Hematopoietic multipotent progenitor cell treated with erythropoietin and hydrocortisone succinate and interleukin-3 and kit ligand, for 8 days (in vitro differentiated cells): Measurements from ENCODE around the gene ULBP3.
"Not testable (repeated sequence)": the region's sequence is repeated elsewhere in the genome, so short reads cannot be mapped to it uniquely, and the experiment has no call there.

Experiments used
- DNase-seq: peaks from one replicate; pipeline ENCODE4 v3.0.0-alpha.2; 2015

The ULBP3 gene

DNA sequence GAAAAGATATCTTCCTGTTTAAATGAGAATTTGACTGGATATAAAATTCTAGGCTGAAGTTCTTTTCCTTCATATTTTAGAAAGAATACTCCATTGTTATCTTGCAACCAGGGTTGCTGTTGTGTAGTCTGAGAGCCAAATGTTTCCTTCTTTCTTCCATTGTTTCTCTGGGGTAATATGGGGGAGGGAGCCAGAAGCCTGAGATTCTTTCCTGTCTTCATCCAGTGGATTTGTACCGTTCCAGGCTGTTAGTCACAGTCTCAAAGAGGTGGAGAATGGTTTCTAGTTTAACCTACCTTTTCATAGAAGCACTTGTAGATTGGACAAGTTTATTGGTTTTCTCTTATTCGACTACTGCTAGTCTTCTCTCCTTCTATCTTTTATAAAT lies 6.1 kb upstream of the ULBP3 start:
- DNase-seq, result no peak

- DNase-seq, result not testable (repeated sequence)
These were observed 5.6 kb upstream of the ULBP3 start for GRCh38 chr6:150074396-150075033.

DNA sequence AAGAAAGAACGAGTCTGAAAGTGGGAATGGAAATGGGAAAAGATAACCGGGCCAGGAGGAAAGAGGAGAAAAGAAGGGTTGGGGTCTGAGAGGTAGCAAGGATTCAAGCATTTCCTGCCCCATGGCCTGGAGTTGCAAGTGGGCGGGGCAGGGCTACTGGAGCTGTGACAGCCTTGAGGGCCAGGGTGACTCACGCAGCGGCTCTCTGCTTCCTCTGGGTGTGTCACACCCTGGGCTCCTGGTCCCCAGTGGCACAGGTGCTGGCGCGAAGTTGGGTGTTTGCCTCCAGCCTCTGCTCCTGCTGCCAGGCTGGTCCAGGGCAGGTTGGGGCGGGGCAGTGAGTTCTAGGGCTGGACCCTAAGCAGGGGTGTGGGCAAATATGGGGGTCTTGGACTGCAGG lies 3.3 kb upstream of the ULBP3 start:
- no peak for DNase-seq

DNA sequence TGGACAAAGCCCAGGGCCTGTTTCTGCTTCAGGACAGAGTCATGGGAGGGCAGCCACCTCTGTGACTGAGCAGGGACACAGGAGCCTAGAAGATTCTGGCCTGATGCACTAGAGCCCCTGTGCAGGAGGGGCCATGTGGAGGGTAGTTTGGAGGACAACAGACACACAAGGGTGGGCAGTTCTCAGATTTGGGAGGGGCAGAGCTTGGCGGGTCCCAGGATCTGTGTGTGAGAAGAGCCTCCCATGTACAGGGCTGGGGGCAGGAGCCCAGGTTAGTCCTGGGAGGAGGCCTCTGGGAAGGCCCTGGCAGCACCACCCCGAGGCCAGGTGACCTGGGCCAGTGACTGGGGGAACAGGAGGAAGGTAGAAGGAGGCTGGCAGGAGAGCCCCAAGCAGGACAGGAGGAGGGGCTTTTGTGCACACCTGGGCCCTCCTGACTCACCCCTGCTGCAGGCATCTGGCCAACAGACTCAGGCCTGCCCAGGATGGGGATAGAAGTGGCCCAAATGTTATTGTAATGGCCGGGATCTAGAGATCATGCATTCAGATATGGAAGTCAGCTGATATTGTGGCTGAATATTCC lies 1.4 kb upstream of the ULBP3 start:
- DNase-seq, result no peak

GRCh38 chr6:150069706-150070105 lies 785 bp upstream of the ULBP3 start:
- no peak for DNase-seq

DNA sequence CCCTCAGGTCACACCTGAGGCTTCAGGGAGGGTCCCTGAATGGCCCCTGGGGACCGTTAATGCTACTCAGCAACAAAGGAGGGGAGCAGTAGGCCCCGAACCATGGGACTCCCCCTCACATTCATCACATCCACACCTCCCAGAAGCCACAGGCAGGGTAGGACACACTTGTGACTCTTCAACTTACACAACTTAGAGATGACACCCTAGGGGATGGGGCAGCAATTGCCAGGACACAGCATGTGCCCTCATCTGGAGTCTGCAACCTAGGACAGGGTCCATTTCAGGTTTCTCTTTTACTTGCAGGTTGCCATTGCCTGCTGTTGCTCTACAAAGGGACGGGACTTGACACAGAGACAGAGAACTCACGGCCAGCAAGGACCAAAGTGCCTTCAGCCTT lies 770 bp downstream of the ULBP3 start:
- DNase-seq, result no peak

- DNase-seq, result no peak
These were observed 3.8 kb downstream of the ULBP3 start for GRCh38 chr6:150065083-150065482.

GRCh38 chr6:150063640-150064039 lies 5.3 kb downstream of the ULBP3 start:
- no peak for DNase-seq

DNA sequence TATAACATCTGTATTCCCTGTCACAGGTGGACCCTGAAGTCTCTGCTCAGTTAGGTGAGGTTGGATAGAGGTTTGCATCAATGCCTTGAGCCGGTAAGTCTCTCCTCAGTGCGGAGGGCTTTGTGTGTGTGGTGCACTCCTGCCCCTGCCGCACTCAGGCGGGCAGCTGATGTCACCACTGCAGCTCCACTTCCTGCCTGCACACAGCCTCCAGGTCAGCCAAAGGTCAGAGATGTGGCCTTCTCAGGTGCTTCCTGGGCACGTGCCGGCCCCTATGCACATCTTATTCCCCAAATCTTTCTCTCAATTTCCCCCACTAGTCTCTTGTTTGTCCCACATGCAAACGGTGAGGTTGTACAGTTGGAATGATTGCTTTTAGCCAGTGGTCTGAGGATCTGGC lies 8.9 kb downstream of the ULBP3 start:
- DNase-seq, result not testable (repeated sequence)

DNA sequence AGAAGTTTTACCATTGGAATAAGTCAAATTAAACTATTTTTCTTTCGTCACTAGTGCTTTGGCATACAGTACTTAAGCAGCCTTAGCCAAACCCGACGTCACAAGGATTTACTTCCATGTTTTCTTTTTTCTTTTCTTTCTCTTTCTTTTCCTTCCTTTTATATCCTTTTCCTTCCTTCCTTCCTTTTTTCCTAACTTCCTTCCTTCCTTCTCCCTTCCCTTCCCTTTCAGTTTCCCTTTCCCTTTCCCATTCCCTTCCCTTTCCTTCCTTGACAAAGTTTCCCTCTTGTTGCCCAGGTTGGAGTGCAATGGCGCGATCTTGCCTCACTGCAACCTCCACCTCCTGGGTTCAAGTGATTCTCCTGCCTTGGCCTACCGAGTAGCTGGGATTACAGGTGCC lies 9.9 kb downstream of the ULBP3 start:
- no peak for DNase-seq

DNA sequence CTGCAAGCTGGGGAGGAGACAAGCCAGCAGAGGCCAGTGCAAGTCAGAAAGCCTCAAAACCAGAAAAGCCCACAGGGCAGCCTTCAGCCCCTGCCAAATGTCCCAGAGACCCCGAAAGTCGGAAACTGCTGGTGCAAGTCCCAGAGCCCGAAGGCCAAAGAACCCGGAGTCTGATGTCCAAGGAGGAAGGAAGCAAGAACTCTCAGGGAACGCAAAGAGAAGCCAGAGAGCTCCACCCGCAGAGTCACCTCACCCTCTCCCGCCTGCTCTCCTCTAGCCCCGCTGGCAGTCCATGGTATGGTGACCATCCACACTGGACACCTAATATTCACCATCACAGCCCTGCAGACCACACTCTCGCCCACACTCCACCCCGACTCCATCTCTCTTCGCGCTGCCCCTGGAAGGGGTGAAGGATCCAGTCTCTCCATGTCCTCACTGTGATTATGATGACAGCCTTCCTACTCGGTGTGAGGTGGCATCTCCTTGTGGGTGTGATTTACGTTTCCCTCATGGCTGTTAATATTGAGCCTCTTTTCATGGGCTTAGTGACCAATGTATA lies 10.6 kb downstream of the ULBP3 start:
- no peak for DNase-seq

GRCh38 chr6:150057501-150057951 lies 11.4 kb downstream of the ULBP3 start:
- no peak for DNase-seq

DNA sequence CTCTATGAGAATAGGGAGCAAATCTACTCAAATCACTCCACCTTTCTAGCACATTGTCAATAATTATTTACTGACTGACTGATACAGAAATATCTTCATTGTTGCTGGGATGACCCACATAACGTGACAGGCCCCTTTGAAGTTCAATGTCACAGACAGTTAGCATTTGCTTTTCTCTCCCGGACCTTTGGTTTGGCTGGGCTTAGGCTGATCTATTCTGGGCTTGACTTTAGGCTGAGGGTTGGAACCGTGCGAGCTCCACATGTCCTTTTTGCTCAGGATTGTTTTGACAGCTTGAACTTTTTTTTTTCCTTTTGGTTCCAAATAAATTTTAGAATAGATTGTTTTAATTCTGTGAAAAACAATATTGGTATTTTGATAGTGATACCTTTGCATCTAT lies 12.0 kb downstream of the ULBP3 start:
- no peak for DNase-seq

DNA sequence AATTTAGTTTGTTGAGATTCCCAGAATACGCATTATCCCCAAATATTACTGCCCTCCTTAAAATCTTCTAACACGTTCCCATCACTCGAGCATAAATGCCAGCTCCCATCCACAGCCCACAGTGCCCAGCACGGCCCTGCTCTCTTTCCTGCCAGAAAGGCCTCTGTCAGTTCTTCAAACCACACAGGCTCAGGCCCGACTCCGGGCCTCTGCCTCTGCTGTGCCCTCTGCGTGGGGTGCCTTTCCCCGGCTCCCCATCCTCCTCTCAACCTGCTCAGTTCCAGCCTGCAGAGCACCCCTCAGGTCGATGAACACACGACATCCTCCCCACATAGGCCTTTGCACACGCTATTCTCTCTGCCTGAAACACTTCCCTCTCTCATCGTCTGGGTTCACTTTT lies 12.8 kb downstream of the ULBP3 start:
- no peak for DNase-seq

DNA sequence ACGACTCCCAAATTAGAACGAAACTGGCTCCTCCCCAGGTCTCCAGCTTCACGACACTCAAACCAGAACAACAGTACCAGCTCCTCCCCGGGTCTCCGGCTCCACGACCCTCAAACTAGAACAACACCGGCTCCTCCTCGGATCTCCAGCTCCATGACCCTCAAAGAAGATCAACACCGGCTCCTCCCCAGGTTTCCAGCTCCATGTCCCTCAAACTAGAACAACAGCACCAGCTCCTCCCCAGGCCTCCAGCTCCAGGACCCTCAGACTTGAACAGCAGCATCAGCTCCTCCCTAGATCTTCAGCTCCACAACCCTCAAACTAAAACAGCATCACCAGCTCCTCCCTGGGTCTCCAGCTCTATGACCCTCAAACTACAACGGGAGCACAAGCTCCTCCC lies 13.8 kb downstream of the ULBP3 start:
- no peak for DNase-seq

- DNase-seq, result no peak
These were observed 15.5 kb downstream of the ULBP3 start for GRCh38 chr6:150053450-150053849.

- DNase-seq, result no peak
These were observed 18.1 kb downstream of the ULBP3 start for GRCh38 chr6:150050846-150051245.

DNA sequence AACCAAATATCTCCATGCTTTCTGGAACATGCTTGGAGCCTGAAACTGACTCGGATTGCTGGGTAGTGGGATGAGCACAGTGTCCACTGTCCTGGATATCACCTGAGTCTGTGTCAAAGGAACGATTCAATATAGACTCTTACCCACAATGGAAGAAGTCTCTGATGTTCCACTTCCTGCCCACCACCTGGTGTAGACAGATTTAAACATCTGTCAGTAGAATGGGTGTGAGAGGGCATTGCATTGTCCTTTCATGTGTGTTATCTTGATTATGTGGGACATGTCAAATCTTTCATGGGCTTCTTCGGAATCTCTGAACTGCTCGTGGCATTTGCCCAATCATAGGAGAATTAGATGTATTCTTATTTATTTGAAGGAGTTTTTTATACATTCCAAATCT lies 20.8 kb downstream of the ULBP3 start:
- no peak for DNase-seq

GRCh38 chr6:150046943-150047342 lies 22.0 kb downstream of the ULBP3 start:
- no peak for DNase-seq

GRCh38 chr6:150044621-150045145 lies 24.2 kb downstream of the ULBP3 start:
- DNase-seq, result no peak

- DNase-seq, result no peak
These were observed 25.2 kb downstream of the ULBP3 start for GRCh38 chr6:150043501-150044412.

- DNase-seq, result no peak
These were observed 25.8 kb downstream of the ULBP3 start for GRCh38 chr6:150043096-150043495.
